GM19193 (cell line): ENCODE measurements around the gene SLC18A3.

Experiments used
- POLR2A ChIP-seq: IDR thresholded peaks from 4 replicates; pipeline ENCODE4 v1.6.1; 2011; ENCODE audit not compliant: insufficient read depth, insufficient read length; ENCODE audit errors: extremely low read depth

Gene SLC18A3

DNA sequence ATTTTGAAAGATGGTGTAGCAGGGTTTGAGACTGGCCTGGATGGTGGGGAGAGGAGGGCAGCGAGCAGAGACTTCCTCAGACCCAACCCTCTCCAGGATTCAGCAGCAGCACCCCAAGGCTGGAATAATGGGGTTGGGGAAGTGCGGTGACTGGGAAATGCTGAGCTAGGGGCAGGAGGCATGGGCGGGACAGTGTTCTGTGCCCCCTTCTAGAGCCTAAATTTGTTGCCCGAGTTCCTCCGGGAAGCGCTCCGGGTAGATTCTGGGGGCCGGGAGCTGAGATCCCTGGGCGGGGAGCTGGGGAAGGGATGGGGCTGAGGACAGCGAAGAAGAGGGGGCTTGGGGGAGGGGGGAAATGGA is 3.8 kb downstream of the SLC18A3 start, which contains the start of gene CHAT:
Gene CHAT, plus strand, starts transcription at position 156 of the 360 bp plus-strand sequence. Its CDS starts 153 bp downstream, at position 309.
- no peak for TF ChIP-seq POLR2A

DNA sequence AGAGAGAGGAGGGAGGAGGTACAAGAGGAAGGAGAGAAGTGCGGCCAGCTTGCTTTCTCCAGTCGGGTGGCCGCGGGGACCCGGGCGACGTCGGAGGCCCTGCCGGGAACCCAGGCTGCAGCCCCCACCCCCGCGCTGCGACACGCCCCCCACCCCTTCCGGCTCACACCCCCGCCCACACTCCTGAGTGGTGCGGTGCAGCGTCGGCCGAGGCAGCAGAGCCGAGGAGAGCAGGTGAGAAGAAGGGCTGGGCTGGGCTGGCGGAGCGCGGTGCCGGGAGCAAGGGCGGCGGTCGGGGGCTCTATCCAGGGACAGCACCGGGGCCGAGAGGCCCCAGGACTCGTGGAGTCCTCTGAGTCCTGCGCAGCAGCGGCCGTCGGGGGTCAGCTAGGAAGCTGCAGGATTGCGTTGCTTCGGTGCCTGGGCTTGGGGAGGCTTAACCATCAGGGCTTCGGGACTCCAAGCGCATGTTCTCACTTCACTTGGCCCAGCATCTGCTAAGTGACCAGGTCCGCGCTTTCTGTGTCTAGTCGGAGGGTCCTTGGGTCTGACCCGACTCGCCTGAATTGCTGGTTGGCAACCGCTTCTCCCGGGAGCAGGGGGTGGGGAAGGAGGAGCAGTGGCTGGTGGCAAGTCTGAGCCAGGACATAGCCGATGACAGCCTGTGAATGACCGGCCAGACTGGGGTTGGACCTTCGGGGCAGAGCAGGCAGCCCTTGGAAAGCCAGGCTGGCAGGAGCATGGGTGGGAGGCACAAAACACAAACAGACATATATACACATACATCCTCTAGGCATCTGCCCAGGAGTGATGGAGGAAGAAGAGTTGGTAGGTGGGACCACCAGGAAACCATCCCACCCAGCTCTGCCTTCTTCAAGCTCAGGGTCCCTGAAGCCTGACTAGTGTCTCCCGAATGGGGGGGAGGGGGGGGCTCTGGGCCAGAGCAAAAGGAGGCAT is 4.4 kb downstream of the SLC18A3 start:
- TF ChIP-seq POLR2A = no peak

DNA sequence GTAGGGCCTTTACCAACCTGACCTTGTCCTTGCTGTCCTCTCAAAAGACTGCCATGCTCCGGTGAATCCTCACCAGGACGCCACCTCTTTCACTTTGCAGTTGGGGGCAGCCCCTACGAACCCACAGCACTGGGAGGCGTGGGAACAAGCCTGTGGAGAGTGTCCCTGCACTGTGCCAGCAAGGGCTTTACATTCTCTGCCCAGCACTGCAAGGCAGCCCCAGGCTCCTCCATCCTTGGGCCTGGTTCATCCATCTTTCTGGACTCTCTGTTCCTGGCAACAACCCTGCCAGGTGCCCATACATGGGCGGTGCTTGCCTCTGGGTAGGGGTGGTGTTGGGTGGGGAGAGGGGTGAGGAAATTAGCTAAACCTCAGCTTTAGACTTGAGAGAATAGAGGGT is 5.1 kb downstream of the SLC18A3 start:
- no peak for TF ChIP-seq POLR2A

DNA sequence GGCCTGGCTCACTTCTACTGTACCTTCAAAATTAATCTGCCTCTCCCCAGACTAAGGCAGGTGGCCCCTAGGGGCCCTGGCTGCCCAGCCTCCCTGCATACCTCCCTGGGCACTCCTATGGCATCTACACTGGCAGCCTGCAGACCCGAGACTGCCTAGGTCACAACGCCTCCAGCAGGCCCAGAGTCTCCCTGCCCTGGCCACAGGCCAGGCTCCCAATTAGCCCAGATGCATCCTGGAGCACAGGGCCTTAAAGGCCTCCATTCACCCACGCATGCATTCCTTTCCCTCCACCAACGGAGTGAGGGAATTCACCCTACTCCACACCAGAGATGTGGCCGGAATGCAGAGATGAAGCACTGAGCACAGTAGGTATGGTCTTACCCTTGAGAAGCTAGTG is 5.6 kb downstream of the SLC18A3 start:
- no peak for TF ChIP-seq POLR2A

DNA sequence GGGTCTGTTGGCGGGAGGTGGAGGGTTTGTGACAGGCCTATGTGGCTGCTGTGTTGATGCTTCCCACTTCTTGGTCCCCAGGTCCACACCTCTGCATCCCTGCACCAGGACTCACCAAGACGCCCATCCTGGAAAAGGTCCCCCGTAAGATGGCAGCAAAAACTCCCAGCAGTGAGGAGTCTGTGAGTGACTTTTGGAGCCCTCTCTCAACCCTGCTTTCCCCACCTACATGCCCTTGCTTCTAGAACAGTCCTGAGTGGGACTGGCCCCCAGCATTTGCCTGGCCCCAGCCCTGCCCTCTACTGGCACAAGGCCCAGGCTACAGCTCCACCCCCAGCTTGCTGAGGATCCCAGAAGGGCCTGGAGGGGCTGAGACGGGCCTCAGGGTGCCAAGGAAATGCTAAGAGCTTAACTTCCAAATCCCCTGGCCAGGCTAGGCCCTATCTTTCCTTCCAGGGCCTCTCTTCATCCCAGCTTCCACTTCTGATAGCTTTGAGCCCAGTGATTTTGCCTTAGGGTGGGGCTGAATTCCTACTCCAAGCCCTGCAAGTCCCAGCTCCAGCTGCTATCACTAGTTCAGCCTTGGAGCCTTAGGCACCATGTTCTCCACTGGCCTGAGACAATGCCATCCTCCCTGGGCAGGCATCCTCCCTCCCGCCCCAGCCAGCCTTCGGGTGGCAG is 6.5 kb downstream of the SLC18A3 start:
- no peak for TF ChIP-seq POLR2A

DNA sequence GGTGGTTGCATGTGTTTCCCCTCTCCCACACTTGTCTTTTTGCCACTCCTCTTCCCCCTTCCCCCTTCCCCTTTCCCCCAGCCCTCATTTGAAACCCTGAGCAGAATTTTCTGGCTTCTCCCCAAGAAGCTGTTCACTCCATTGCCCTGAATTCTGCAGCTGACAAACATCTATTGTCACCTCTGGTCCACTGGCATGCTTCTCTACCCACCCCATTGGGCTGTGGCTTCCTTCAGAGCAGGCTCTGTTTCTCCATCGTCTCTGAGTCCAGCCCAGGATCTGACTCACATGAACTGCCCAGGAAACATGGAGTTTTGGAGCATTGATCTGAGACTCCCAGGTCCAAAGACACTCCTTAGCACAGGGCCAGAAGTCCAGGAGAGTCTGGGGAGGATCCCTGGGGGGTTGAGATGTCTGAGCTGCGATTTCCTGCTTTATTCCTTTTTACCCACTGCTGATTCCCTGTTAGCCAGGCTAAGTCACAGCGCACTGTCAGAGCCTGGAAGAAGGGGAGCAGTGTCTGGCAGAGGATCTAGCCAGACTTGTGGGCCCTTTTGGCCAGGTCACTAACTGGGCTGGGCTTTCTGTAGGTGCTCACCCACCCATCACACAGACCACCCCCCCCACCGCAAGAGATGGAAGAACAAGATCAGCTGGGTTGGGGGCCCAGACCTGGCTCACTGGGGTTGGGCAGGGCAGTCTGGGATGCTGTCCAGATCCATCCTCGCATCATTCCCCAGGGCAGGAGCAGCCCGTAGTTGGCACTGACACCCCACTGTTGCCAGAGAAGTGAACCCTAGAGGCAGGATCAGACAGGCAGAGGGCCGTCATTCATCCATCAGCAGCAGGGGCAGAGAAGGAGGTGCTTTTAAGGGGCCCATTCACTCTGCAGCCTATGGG is 7.3 kb downstream of the SLC18A3 start:
- TF ChIP-seq POLR2A = no peak

DNA sequence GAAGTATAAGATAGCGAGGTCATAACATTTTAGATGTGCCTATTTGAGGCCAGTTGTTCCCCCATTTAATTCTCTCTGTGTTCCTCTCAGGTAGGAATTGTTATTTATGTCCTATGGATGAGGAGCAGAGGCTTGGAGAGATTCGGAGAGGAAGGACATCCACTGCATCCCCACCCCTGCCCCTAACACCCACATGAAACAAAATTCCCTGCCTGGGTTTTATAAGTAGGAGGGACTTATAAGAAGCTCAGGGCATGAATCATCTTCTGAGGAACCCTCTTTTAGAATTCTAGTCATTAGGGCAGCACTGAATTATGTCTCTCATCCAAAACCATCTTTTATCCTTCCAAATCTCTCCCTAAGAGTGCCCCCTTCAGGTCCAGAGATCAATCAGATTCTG is 8.7 kb downstream of the SLC18A3 start:
- TF ChIP-seq POLR2A = no peak

DNA sequence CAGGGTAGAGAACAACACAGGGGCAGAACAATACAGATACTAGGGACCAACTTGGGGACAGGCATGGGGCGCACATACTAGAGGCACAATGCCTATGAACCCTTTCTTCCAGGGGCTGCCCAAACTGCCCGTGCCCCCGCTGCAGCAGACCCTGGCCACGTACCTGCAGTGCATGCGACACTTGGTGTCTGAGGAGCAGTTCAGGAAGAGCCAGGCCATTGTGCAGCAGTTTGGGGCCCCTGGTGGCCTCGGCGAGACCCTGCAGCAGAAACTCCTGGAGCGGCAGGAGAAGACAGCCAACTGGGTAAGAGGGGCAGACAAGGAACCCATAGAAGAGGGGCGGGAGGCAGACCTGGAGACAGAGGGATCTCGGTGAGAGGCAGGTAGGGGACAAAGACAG is 9.5 kb downstream of the SLC18A3 start:
- no peak for TF ChIP-seq POLR2A

DNA sequence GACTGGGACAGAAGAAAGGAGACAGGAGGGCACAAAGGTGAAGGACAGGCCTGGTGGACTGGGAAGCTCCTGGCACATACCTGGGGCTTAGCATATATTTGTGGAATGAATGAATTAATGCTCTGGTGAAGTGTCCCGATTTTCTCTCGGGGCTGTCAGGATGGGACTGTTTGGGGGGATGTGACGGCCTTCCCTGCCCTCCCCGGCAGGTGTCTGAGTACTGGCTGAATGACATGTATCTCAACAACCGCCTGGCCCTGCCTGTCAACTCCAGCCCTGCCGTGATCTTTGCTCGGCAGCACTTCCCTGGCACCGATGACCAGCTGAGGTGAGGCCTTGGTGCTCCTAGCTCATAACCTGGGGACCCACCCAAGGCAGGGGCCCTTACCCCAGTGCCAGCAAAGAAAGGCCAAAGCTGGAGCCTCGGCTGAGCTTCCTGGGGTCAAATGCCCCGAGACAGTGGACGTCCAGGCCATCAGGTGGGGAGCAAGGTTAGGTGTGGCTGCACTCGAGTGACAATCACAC is 10.2 kb downstream of the SLC18A3 start:
- no peak for TF ChIP-seq POLR2A

DNA sequence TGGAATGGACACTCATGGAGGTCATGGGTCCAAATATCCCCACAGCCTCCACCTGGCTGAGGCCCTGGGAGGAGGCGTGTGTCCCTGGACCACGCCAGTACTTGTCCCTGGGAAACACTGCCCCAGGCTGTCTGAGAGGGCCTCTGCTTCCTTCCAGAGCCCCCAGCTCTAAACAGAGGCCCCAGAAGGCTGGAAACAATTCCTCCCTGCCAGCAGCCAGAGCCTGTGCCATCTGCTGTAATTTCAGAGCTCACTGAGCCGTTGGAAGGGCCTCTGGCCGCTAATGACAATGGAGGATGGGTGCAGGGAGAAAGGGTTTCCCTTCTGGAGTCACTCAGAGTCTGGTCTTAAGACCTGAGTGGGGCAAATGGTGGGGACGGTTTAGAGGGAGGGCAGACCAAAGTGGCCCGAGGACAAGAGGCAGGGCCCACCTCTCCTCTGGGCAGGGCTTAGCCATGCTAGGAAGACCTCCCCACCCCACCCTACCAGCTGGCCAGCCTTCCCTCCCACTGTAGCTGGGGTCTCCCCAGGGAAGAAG is 10.8 kb downstream of the SLC18A3 start:
- TF ChIP-seq POLR2A = no peak

DNA sequence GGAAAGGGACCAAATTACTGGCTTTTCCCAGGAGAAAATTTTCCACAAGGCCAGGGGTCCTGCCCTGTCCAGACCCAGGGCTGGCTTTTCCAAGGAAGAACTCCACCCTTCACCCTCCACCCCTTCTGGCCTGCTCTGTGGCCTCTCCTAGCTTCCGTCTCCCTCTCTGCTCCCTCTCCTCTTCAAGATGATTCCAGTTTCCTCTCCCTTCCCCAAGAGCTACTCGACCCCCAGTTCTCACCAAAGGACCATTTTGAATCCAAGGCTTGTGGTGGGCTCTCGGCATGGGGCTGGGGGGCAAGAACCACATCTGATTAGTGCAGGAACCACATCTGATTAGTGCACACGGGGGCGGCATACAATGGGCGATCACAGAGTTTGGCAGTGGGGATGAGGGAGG is 11.5 kb downstream of the SLC18A3 start:
- TF ChIP-seq POLR2A = no peak

DNA sequence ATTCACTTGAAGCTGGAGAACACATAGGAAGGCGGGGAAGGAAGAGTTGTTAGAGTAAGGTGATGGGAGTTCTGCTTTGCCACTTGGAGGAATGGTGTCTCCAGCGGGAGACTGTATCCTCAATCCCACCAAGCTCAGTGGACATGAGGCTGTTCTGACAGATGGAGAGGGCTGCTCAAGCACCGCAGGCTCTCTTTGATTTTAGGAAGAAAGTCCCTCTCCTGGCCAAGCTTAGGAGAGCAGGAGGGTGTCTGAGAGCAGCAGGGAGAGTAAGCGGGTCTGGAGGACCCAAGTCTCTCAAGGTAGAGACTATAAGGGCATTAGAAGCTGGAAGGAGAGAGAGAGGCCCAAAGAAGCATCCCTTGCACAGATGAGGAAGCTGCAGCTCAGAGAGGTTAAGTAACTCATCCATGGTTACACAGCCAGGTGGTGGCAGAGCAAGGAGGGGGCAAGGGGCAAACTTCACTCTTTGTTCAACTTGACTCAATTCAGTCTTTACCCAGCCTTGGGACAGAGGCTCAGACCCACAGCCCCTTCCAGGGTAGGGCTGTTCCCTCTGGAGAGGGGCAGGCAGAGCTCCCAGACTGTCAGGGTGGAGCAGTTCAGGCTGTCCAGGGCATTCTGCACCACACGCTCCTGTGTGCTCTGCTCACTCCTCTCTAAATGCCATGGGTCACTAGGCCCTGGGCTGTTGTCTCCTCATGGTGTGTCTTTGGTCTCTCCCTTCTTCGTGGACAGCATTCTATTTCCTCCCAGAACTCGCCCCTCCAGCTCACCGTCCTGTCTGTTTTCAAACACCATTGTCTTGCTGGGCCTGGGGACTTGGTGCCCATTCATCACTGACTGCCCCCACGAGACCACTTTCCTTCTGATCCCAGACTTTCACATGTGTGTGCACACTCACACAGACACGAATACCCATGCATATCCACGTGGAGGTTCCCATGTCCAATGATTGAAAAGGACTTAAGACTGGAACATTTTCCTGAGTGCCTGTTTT is 12.6 kb downstream of the SLC18A3 start:
- TF ChIP-seq POLR2A = no peak

DNA sequence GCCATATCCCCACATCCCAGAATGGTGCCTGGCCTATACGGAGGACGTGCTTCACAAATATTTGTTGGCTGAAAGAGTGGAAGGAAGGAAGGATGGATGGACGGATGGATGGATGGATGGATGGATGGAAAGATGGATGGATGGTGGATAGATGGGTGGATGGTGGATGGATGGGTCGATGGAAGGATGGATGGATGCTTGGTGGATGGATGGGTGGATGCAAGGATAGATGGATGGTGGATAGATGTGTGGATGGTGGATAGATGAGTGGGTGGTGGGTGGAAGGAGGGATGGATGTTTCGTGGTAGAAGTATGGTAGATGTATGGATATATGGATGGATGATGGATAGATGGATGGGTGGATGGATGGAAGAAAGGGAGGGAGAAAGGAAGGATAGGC is 14.5 kb downstream of the SLC18A3 start:
- TF ChIP-seq POLR2A = no peak
